Psoas muscle (tissue), 8 donors: Measurements from ENCODE around the gene MMP3. TPM values are rescaled to one million over a fixed set of nuclear protein-coding genes. Genes with fewer than 3 reads are reported as not detected.

Source experiments
- ATAC-seq, 4 donors: fragments of 200-7000 bp; cut with Tn5 transposase; one replicate each; pipeline ENCODE4 v1.9.1; 2020; ENCODE audit warnings: moderate library complexity in 3 of 4, mild to moderate bottlenecking in 2 of 4
- DNase-seq, 2 donors: peaks; one replicate each; pipeline ENCODE4 v3.0.0-alpha.2; 2020
- H3K27ac ChIP-seq: fragments of 200-600 bp; one replicate; pipeline ENCODE4 v1.8.0; 2022
- H3K27me3 ChIP-seq, 3 donors: fragments of 200-600 bp in 1 of 3; one replicate each; pipeline versions ENCODE4 v1.6.1 to v1.8.0; 2013 to 2022; ENCODE audit warnings: low read length in 2 of 3, mild to moderate bottlenecking in 2 of 3, moderate library complexity in 1 of 3; ENCODE audit not compliant: insufficient read depth in 3 of 3
- H3K36me3 ChIP-seq, 2 donors: fragments of 200-600 bp in 1 of 2; one replicate each; pipeline versions ENCODE4 v1.6.1 to v1.8.0; 2013 to 2022; ENCODE audit warnings: low read depth in 1 of 2, mild to moderate bottlenecking in 1 of 2, moderate library complexity in 1 of 2; ENCODE audit not compliant: insufficient read depth in 1 of 2
- H3K4me1 ChIP-seq: fragments of 200-600 bp; one replicate; pipeline ENCODE4 v1.8.0; 2022
- H3K4me3 ChIP-seq: fragments of 200-600 bp; one replicate; pipeline ENCODE4 v1.8.0; 2022; ENCODE audit warnings: mild to moderate bottlenecking
- H3K9me3 ChIP-seq: fragments of 200-600 bp; one replicate; pipeline ENCODE4 v1.8.0; 2022
- WGBS, 3 donors: extraction: QIAGEN DNeasy Blood & Tissue Kit; methylation state at CpG; one replicate each; pipeline versions ENCODE4 v1.1.6 to v1.1.7; 2013; 5-methylcytosine and 5-hydroxymethylcytosine counted together
- intact Hi-C, 2 donors: fragments of 100-400 bp; cut with DNase I; formaldehyde crosslinking; loops; one replicate each; pipeline versions ENCODE4 v1.11.0 to v1.14.2; 2022
- polyA plus RNA-seq, 3 donors: library from polyadenylated mRNA; stranded (reverse); fragments of 200-250 nt; gene quantifications; one replicate each; pipeline ENCODE4 v1.2.3, GENCODE V29; 2013
- total RNA-seq, 4 donors: library from RNA; stranded (reverse); fragmentation: NEBNext Ultra II Directional in 2 of 4; extraction: Animal tissue kit (Norgen Biotek cat#: 25700) in 2 of 4; gene quantifications; one replicate each; pipeline versions ENCODE4 v1.2.1 to v1.2.4, GENCODE V29; 2021 to 2023
- TF ChIP-seq, protein P1 (sequence below): fragments of 200-600 bp; IDR thresholded peaks from one replicate; pipeline ENCODE4 v1.8.0; 2022; ENCODE audit warnings: antibody characterized with exemption
- donor health status: healthy with polysubstance abuse.
- donor health status: DM: no; HTN: no; CAD: no; lungs with moderate emphysema.
- donor health status: Bipolar disorder and iron deficiency.
- donor health status: healthy.
- donor health status: DM: yes; HTN: yes; CAD: no.
- donor health status: DM: no; HTN: no; CAD: no.
- donor health status: DM: no; HTN: no; CAD: no.
- donor health status: DM: yes; HTN: yes; CAD: no.

The MMP3 gene
- total and polyA plus RNA-seq, 7 donors = 0.17 to 7.3 (median 1.1) TPM

DNA sequence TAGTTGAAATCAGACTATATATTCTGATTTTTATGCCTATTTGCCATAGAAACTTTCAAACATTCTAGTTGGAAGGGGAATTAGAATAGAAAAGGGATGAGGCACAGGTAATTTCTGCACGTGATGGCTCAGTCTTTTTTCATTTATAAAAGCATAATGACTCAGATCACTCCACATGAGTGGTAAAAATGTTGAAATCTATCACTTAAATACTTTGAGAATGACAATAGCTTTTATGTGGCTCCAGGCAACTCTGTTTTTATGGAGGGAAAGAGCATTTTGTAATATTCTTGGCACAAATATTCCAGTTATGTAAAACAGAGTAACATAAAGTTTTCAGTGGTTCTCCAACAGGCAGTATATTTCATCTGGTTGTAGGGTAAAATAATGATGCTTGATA lies 5.9 kb upstream of the MMP3 start:
- TF ChIP-seq, protein P1, sequence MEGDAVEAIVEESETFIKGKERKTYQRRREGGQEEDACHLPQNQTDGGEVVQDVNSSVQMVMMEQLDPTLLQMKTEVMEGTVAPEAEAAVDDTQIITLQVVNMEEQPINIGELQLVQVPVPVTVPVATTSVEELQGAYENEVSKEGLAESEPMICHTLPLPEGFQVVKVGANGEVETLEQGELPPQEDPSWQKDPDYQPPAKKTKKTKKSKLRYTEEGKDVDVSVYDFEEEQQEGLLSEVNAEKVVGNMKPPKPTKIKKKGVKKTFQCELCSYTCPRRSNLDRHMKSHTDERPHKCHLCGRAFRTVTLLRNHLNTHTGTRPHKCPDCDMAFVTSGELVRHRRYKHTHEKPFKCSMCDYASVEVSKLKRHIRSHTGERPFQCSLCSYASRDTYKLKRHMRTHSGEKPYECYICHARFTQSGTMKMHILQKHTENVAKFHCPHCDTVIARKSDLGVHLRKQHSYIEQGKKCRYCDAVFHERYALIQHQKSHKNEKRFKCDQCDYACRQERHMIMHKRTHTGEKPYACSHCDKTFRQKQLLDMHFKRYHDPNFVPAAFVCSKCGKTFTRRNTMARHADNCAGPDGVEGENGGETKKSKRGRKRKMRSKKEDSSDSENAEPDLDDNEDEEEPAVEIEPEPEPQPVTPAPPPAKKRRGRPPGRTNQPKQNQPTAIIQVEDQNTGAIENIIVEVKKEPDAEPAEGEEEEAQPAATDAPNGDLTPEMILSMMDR = no peak
- no peak overlapping the region for H3K4me3 ChIP-seq
- H3K36me3 ChIP-seq = no peaks in the 10 kb centered on the region
- no peak for DNase-seq
- no peak overlapping the region for H3K27ac ChIP-seq
- H3K4me1 ChIP-seq = no peaks in the 10 kb centered on the region
- H3K27me3 ChIP-seq = no peaks in the 10 kb centered on the region
- no peaks in the 10 kb centered on the region for H3K9me3 ChIP-seq
- 58 to 70% (median 60%) methylated on average over 1 of the region's 1 CpG for WGBS, 3 donors
- intact Hi-C loops = no loop called here
- no peak for ATAC-seq

DNA sequence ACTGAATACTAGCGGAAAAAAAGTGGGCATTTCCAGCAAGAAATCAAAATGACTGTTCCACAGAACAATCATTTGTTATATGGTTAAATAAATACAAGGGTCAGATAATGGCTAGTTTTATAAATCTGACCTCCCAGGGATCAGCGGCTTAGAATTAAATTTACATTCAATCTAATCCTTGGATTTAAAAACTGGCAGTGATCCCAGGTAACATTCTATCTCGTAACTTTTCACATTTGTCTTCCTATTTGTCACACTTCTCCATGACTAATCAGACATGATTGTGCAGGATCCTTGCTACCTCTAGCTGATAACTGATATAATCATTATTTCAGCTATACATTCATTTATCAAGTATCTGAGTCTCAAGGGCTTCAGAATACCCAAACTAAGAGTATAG lies 2.9 kb upstream of the MMP3 start:
- Histone ChIP-seq H3K27ac (no peak overlapping the region), H3K4me3 (no peak overlapping the region), H3K36me3 (no peaks in the 10 kb centered on the region), H3K4me1 (no peaks in the 10 kb centered on the region), H3K9me3 (no peaks in the 10 kb centered on the region), H3K27me3 (no peaks in the 10 kb centered on the region)
- no peak for ATAC-seq
- TF ChIP-seq, protein P1 = no peak
- intact Hi-C loops = no loop called here
- WGBS, 3 donors = 23 to 35% (median 31%) methylated on average over 3 of the region's 3 CpGs
- no peak for DNase-seq

DNA sequence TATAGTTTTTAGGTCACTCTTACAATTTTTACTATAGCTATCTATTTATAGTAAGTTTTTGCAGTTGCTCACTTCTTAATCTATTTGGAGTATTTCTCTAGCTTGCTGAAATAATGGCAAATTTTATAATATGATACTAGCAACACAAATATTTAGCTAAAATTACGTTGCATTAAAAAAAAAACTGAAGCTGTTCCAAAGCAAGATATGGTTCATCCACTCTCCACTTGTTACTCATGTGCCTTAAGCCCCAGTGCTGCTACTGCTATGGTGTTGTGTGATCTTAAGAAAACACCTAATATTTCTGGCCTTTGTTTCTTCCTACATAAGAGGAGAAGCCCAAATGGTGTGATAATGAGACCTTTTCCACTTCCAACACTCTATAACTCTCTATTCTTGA lies 479 bp downstream of the MMP3 start:
- H3K4me1 ChIP-seq = no peaks in the 10 kb centered on the region
- 18 to 51% (median 33%) methylated on average over 1 of the region's 1 CpG for WGBS, 3 donors
- H3K9me3 ChIP-seq = no peaks in the 10 kb centered on the region
- no peak for ATAC-seq
- no peaks in the 10 kb centered on the region for H3K36me3 ChIP-seq
- DNase-seq = no peak
- intact Hi-C loops = no loop called here
- TF ChIP-seq, protein P1 = no peak
- H3K27ac ChIP-seq = no peak overlapping the region
- H3K27me3 ChIP-seq = no peaks in the 10 kb centered on the region
- no peak overlapping the region for H3K4me3 ChIP-seq

DNA sequence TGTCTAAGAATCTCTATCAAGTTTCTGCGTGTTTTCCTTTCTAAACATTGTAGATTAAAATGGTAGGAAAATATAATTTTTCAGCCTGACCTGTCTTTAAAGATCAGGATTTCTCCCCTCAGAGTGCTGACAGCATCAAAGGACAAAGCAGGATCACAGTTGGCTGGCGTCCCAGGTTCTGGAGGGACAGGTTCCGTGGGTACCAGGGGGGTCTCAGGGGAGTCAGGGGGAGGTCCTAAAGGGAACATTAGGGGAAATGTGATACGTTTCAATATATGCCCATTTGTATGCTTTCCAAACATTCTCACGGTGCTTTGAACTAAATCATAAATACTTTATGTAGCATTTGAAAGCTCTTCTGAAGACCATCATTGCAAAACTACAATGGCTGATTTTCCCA lies 3.4 kb downstream of the MMP3 start:
- Histone ChIP-seq H3K4me3 (no peak overlapping the region), H3K27ac (no peak overlapping the region), H3K9me3 (no peaks in the 10 kb centered on the region), H3K27me3 (no peaks in the 10 kb centered on the region), H3K4me1 (no peaks in the 10 kb centered on the region), H3K36me3 (no peaks in the 10 kb centered on the region)
- DNase-seq (no peak), ATAC-seq (no peak)
- intact Hi-C loops = no loop called here
- TF ChIP-seq, protein P1 = no peak
- WGBS, 3 donors = 22 to 27% (median 22%) methylated on average over 5 of the region's 5 CpGs

DNA sequence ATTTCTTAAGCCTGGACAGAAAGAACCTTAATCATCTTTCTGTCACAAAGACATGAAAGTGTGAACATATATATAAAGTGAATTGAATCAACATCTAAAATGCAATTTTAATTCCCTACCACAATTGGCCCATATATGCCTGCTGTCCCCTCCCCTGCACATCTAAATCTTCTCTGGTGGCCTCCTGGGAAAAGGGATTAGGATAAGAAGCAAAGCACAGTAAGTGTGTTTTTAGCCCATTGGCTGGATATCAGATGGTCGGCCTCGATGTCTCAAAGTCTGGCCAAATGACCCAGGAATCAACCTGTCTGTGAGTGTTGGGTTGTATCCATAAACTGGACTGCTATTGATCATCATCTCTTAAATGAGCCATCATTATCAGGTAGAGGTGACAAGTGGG lies 5.8 kb downstream of the MMP3 start:
- ATAC-seq = no peak
- 20 to 42% (median 30%) methylated on average over 2 of the region's 2 CpGs for WGBS, 3 donors
- no peaks in the 10 kb centered on the region for H3K27me3 ChIP-seq
- H3K9me3 ChIP-seq = no peaks in the 10 kb centered on the region
- intact Hi-C loops = no loop called here
- no peak overlapping the region for H3K27ac ChIP-seq
- DNase-seq = no peak
- no peaks in the 10 kb centered on the region for H3K36me3 ChIP-seq
- no peaks in the 10 kb centered on the region for H3K4me1 ChIP-seq
- TF ChIP-seq, protein P1 = no peak
- H3K4me3 ChIP-seq = no peak overlapping the region
